Osteoblast (primary cell): Measurements from ENCODE around the gene AIF1. TPM values are rescaled to one million over a fixed set of nuclear protein-coding genes. Genes with fewer than 3 reads are reported as not detected.

Experiments
- DNase-seq: peaks from one replicate; pipeline ENCODE4 v3.0.0; 2011; ENCODE audit warnings: low spot score, mixed read lengths; ENCODE audit not compliant: insufficient read length; ENCODE audit errors: missing footprints
- H2AFZ ChIP-seq: 2 replicates; pipeline ENCODE4 v1.6.0; 2011; ENCODE audit warnings: mild to moderate bottlenecking, low read length
- H3K27ac ChIP-seq: 2 replicates; pipeline ENCODE4 v1.5.1; 2011; ENCODE audit warnings: mild to moderate bottlenecking, low read depth, low read length, moderate library complexity
- H3K27me3 ChIP-seq: 2 replicates; pipeline ENCODE4 v1.6.0; 2012; ENCODE audit warnings: mild to moderate bottlenecking, control low read depth, inconsistent platforms, low read length, moderate library complexity; ENCODE audit not compliant: insufficient read depth
- H3K36me3 ChIP-seq: 2 replicates; pipeline ENCODE4 v1.5.1; 2011; ENCODE audit warnings: mild to moderate bottlenecking, low read length, control low read depth, moderate library complexity; ENCODE audit not compliant: insufficient read depth
- H3K4me1 ChIP-seq: 2 replicates; pipeline ENCODE4 v1.5.1; 2011; ENCODE audit warnings: mild to moderate bottlenecking, low read length, control low read depth, moderate library complexity; ENCODE audit not compliant: insufficient read depth
- H3K4me2 ChIP-seq: 2 replicates; pipeline ENCODE4 v1.6.0; 2011; ENCODE audit warnings: mild to moderate bottlenecking, low read length; ENCODE audit not compliant: insufficient read depth
- H3K4me3 ChIP-seq: fragments of 200-600 bp; sonication (generic); 3 replicates; pipeline ENCODE4 v1.5.1; 2012; ENCODE audit warnings: mild to moderate bottlenecking, low read length, inconsistent platforms; ENCODE audit not compliant: insufficient read depth
- H3K79me2 ChIP-seq: 2 replicates; pipeline ENCODE4 v1.6.0; 2012; ENCODE audit warnings: mild to moderate bottlenecking, low read length, control low read depth, inconsistent platforms; ENCODE audit not compliant: insufficient read depth
- H3K9me3 ChIP-seq: 2 replicates; pipeline ENCODE4 v1.5.1; 2011; ENCODE audit warnings: low read depth, low read length, control low read depth
- H4K20me1 ChIP-seq: 2 replicates; pipeline ENCODE4 v1.6.0; 2012; ENCODE audit warnings: mild to moderate bottlenecking, low read length, control low read depth; ENCODE audit not compliant: insufficient read depth
- CTCF ChIP-seq: IDR thresholded peaks from 2 replicates; pipeline ENCODE4 v1.5.1; 2011; ENCODE audit warnings: mild to moderate bottlenecking, low read depth, low read length, moderate library complexity; ENCODE audit errors: extremely low read depth
- total RNA-seq: library from RNA; depleted of rRNA; stranded (reverse); fragments of >200 nt; gene quantifications from 2 replicates; pipeline ENCODE4 v1.2.3, GENCODE V29; 2012

AIF1 gene
- total RNA-seq, 1 donor = 0.36 TPM

- peaks cover 14% of the 10 kb centered on the region for H3K4me1 ChIP-seq
- H3K4me3 ChIP-seq = no peak overlapping the region
- H3K36me3 ChIP-seq = no peaks in the 10 kb centered on the region
- H3K79me2 ChIP-seq = no peaks in the 10 kb centered on the region
- no peak for DNase-seq
- H4K20me1 ChIP-seq = no peaks in the 10 kb centered on the region
- no peaks in the 10 kb centered on the region for H3K27me3 ChIP-seq
- H3K4me2 ChIP-seq = peak overlapping the region; percentile 97
- TF ChIP-seq CTCF = no peak
- H3K27ac ChIP-seq = no peak overlapping the region
- H2AFZ ChIP-seq = peak overlapping the region; percentile 98
- H3K9me3 ChIP-seq = no peaks in the 10 kb centered on the region
Observed at GRCh38 chr6:31579546-31580437, 35.2 kb upstream of the AIF1 start.

GRCh38 chr6:31580438-31580740 lies 34.6 kb upstream of the AIF1 start:
- Histone ChIP-seq H3K4me3 (peak overlapping the region; percentile 95), H4K20me1 (no peaks in the 10 kb centered on the region), H3K4me1 (peaks cover 12% of the 10 kb centered on the region), H3K79me2 (no peaks in the 10 kb centered on the region), H3K27ac (no peak overlapping the region), H3K9me3 (no peaks in the 10 kb centered on the region), H2AFZ (peak overlapping the region; percentile 98), H3K4me2 (peak overlapping the region; percentile 97), H3K36me3 (no peaks in the 10 kb centered on the region), H3K27me3 (no peaks in the 10 kb centered on the region)
- no peak for TF ChIP-seq CTCF
- DNase-seq = no peak

- peaks cover 12% of the 10 kb centered on the region for H3K4me1 ChIP-seq
- H4K20me1 ChIP-seq = no peaks in the 10 kb centered on the region
- H3K9me3 ChIP-seq = no peaks in the 10 kb centered on the region
- no peaks in the 10 kb centered on the region for H3K79me2 ChIP-seq
- H3K4me2 ChIP-seq = peak overlapping the region; percentile 97
- no peaks in the 10 kb centered on the region for H3K27me3 ChIP-seq
- H3K27ac ChIP-seq = peak overlapping the region; percentile 48
- DNase-seq = peak; percentile 99
- H3K4me3 ChIP-seq = peak overlapping the region; percentile 95
- TF ChIP-seq CTCF = peak; percentile 81
- no peaks in the 10 kb centered on the region for H3K36me3 ChIP-seq
- H2AFZ ChIP-seq = peak overlapping the region; percentile 98
Observed at GRCh38 chr6:31580807-31581433, 34.1 kb upstream of the AIF1 start.
